ENCODE data around the gene CCDC154.

GRCh38 chr16:1474082-1474795 lies 29.9 kb upstream of the CCDC154 start:
- TF ChIP-seq EZH2 (IDR thresholded peaks at IDR 0.05; ENCODE audit: low read length) (no peak), CTCF (optimal IDR thresholded peaks at IDR 0.05 in 1 of 3, IDR thresholded peaks at IDR 0.05 in 1 of 3, conservative IDR thresholded peaks at IDR 0.05 in 1 of 3; ENCODE audit: extremely low read depth in 1 of 3, insufficient read depth in 2 of 3, low read length in 3 of 3) (no peak)
